Osteoblast (primary cell): ENCODE results near the gene ERAS. TPM values are rescaled to one million over a fixed set of nuclear protein-coding genes. Genes with fewer than 3 reads are reported as not detected.

Source experiments
- DNase-seq: peaks from one replicate; pipeline ENCODE4 v3.0.0; 2011; ENCODE audit warnings: low spot score, mixed read lengths; ENCODE audit not compliant: insufficient read length; ENCODE audit errors: missing footprints
- H2AFZ ChIP-seq: 2 replicates; pipeline ENCODE4 v1.6.0; 2011; ENCODE audit warnings: mild to moderate bottlenecking, low read length
- H3K27ac ChIP-seq: 2 replicates; pipeline ENCODE4 v1.5.1; 2011; ENCODE audit warnings: mild to moderate bottlenecking, low read depth, low read length, moderate library complexity
- H3K27me3 ChIP-seq: 2 replicates; pipeline ENCODE4 v1.6.0; 2012; ENCODE audit warnings: mild to moderate bottlenecking, control low read depth, inconsistent platforms, low read length, moderate library complexity; ENCODE audit not compliant: insufficient read depth
- H3K36me3 ChIP-seq: 2 replicates; pipeline ENCODE4 v1.5.1; 2011; ENCODE audit warnings: mild to moderate bottlenecking, low read length, control low read depth, moderate library complexity; ENCODE audit not compliant: insufficient read depth
- H3K4me1 ChIP-seq: 2 replicates; pipeline ENCODE4 v1.5.1; 2011; ENCODE audit warnings: mild to moderate bottlenecking, low read length, control low read depth, moderate library complexity; ENCODE audit not compliant: insufficient read depth
- H3K4me2 ChIP-seq: 2 replicates; pipeline ENCODE4 v1.6.0; 2011; ENCODE audit warnings: mild to moderate bottlenecking, low read length; ENCODE audit not compliant: insufficient read depth
- H3K4me3 ChIP-seq: fragments of 200-600 bp; sonication (generic); 3 replicates; pipeline ENCODE4 v1.5.1; 2012; ENCODE audit warnings: mild to moderate bottlenecking, low read length, inconsistent platforms; ENCODE audit not compliant: insufficient read depth
- H3K79me2 ChIP-seq: 2 replicates; pipeline ENCODE4 v1.6.0; 2012; ENCODE audit warnings: mild to moderate bottlenecking, low read length, control low read depth, inconsistent platforms; ENCODE audit not compliant: insufficient read depth
- H3K9me3 ChIP-seq: 2 replicates; pipeline ENCODE4 v1.5.1; 2011; ENCODE audit warnings: low read depth, low read length, control low read depth
- H4K20me1 ChIP-seq: 2 replicates; pipeline ENCODE4 v1.6.0; 2012; ENCODE audit warnings: mild to moderate bottlenecking, low read length, control low read depth; ENCODE audit not compliant: insufficient read depth
- total RNA-seq: library from RNA; depleted of rRNA; stranded (reverse); fragments of >200 nt; gene quantifications from 2 replicates; pipeline ENCODE4 v1.2.3, GENCODE V29; 2012
- TF ChIP-seq, protein P1 (sequence below): IDR thresholded peaks from 2 replicates; pipeline ENCODE4 v1.5.1; 2011; ENCODE audit warnings: mild to moderate bottlenecking, low read depth, low read length, moderate library complexity; ENCODE audit errors: extremely low read depth

The ERAS gene
- total RNA-seq, 1 donor = not detected

DNA sequence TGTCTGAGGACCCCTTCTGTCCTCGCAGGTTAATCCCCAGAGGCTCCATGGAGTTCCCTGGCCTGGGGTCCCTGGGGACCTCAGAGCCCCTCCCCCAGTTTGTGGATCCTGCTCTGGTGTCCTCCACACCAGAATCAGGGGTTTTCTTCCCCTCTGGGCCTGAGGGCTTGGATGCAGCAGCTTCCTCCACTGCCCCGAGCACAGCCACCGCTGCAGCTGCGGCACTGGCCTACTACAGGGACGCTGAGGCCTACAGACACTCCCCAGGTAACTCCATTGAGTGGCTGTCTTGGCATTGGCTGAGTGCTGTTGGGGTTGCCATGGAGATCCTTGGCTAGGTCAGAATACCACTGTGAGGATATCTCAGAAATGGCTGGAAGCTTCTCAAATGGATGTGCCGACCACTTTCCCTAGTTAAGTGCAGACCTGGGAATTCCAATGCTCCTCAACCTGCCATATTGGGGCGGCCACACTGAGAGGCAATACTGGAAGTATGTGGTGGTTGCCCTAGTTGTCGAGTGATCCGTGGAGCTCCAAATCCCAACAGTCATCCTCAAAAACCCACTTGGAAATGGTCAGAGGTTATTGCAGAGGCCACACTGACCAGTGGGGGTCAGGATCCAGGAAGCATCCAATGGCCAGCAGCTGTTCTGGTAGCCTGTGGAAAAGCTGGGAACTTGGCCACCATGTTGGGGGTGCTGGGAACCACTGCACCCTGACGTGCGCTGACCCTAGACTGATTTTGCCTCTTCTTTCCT lies 35.1 kb upstream of the ERAS start:
- Histone ChIP-seq H3K27me3 (no peaks in the 10 kb centered on the region), H3K36me3 (no peaks in the 10 kb centered on the region), H3K9me3 (no peaks in the 10 kb centered on the region), H3K4me1 (peaks cover 3% of the 10 kb centered on the region), H3K4me2 (no peak overlapping the region), H4K20me1 (no peaks in the 10 kb centered on the region), H2AFZ (no peak overlapping the region), H3K27ac (no peak overlapping the region), H3K79me2 (no peaks in the 10 kb centered on the region), H3K4me3 (no peak overlapping the region)
- no peak for DNase-seq
- TF ChIP-seq, protein P1, sequence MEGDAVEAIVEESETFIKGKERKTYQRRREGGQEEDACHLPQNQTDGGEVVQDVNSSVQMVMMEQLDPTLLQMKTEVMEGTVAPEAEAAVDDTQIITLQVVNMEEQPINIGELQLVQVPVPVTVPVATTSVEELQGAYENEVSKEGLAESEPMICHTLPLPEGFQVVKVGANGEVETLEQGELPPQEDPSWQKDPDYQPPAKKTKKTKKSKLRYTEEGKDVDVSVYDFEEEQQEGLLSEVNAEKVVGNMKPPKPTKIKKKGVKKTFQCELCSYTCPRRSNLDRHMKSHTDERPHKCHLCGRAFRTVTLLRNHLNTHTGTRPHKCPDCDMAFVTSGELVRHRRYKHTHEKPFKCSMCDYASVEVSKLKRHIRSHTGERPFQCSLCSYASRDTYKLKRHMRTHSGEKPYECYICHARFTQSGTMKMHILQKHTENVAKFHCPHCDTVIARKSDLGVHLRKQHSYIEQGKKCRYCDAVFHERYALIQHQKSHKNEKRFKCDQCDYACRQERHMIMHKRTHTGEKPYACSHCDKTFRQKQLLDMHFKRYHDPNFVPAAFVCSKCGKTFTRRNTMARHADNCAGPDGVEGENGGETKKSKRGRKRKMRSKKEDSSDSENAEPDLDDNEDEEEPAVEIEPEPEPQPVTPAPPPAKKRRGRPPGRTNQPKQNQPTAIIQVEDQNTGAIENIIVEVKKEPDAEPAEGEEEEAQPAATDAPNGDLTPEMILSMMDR = no peak

DNA sequence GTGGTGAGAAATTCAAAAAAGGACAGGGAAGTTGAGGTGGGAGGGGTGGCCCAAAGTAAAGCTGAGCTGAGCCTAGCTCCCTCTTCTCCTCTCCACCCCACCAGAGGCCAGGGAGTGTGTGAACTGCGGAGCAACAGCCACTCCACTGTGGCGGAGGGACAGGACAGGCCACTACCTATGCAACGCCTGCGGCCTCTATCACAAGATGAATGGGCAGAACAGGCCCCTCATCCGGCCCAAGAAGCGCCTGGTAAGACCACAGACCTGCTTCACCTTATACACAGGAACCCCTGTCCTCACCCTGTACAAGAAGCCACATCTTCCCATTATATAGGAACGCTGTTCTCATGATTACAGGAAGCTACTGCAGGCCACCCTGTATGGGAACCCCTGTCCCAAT lies 34.1 kb upstream of the ERAS start:
- no peaks in the 10 kb centered on the region for H3K79me2 ChIP-seq
- H2AFZ ChIP-seq = no peak overlapping the region
- H3K27ac ChIP-seq = no peak overlapping the region
- no peaks in the 10 kb centered on the region for H3K27me3 ChIP-seq
- no peak overlapping the region for H3K4me2 ChIP-seq
- no peaks in the 10 kb centered on the region for H3K36me3 ChIP-seq
- no peak overlapping the region for H3K4me3 ChIP-seq
- TF ChIP-seq, protein P1 = no peak
- DNase-seq = no peak
- no peaks in the 10 kb centered on the region for H4K20me1 ChIP-seq
- peaks cover 3% of the 10 kb centered on the region for H3K4me1 ChIP-seq
- H3K9me3 ChIP-seq = no peaks in the 10 kb centered on the region

DNA sequence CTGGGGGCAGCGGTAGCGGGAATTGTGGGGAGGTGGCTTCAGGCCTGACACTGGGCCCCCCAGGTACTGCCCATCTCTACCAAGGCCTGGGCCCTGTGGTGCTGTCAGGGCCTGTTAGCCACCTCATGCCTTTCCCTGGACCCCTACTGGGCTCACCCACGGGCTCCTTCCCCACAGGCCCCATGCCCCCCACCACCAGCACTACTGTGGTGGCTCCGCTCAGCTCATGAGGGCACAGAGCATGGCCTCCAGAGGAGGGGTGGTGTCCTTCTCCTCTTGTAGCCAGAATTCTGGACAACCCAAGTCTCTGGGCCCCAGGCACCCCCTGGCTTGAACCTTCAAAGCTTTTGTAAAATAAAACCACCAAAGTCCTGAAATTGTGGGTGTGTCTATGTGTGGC lies 32.4 kb upstream of the ERAS start:
- H3K4me3 ChIP-seq = no peak overlapping the region
- no peaks in the 10 kb centered on the region for H3K27me3 ChIP-seq
- DNase-seq = no peak
- H3K4me1 ChIP-seq = peaks cover 3% of the 10 kb centered on the region
- H3K36me3 ChIP-seq = no peaks in the 10 kb centered on the region
- H3K27ac ChIP-seq = no peak overlapping the region
- no peaks in the 10 kb centered on the region for H4K20me1 ChIP-seq
- TF ChIP-seq, protein P1 = no peak
- H2AFZ ChIP-seq = no peak overlapping the region
- no peaks in the 10 kb centered on the region for H3K9me3 ChIP-seq
- H3K79me2 ChIP-seq = no peaks in the 10 kb centered on the region
- H3K4me2 ChIP-seq = no peak overlapping the region

DNA sequence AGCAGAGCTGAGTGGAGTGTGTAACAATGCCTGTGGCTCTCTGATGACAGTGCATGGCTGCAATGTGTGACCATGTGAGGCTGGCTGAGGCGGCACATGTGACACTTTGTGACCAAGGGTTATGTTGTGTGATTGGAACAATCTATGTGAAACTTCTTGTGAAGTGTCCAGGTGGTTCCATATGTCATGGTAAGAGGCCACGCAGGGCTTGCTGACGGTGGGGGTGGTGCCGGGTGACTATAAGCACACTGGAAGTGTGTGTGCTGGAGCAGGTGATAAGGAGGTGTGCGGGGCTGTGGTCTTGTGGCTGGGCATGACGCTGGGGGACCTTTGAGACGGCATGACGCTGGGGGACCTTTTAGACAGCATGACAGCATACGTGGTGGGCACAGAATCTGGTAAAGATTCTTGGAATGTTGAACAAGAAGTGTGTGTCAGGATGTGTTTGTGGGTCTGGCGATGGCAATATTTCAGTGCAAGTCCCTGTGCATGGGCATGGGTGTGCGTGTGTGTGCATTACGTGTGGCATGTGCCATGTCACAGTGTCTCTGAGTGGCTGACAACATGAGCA lies 31.9 kb upstream of the ERAS start:
- no peak overlapping the region for H3K4me2 ChIP-seq
- no peak overlapping the region for H3K4me3 ChIP-seq
- no peaks in the 10 kb centered on the region for H3K27me3 ChIP-seq
- H2AFZ ChIP-seq = no peak overlapping the region
- TF ChIP-seq, protein P1 = no peak
- no peaks in the 10 kb centered on the region for H3K36me3 ChIP-seq
- no peak overlapping the region for H3K27ac ChIP-seq
- H3K4me1 ChIP-seq = peaks cover 3% of the 10 kb centered on the region
- no peaks in the 10 kb centered on the region for H3K79me2 ChIP-seq
- H4K20me1 ChIP-seq = no peaks in the 10 kb centered on the region
- no peak for DNase-seq
- H3K9me3 ChIP-seq = no peaks in the 10 kb centered on the region
